GM10248 (cell line): ENCODE results near the gene THAP7.
A peak's percentile ranks its signal among the peaks of the same experiment; 100 is the strongest.

Experiments
- CTCF ChIA-PET: fragments of 300-600 bp; sonication (Branson Sonifier 250); formaldehyde crosslinking; extraction: SDS; loops from one replicate; lab custom pipeline; 2021; ENCODE audit warnings: antibody characterized with exemption; lab: Yijun Ruan, JAX
- POLR2A ChIA-PET: fragments of 350-650 bp; sonication (Branson Sonifier 250); formaldehyde crosslinking; extraction: SDS; loops from one replicate; lab custom pipeline; 2020; ENCODE audit warnings: antibody characterized with exemption; lab: Yijun Ruan, JAX
- DNase-seq: peaks from one replicate; pipeline ENCODE4 v3.0.0; 2012; ENCODE audit errors: extremely low spot score
- TF ChIP-seq, protein P1 (sequence below): IDR thresholded peaks from 2 replicates; pipeline ENCODE4 v1.5.1; 2012; ENCODE audit warnings: mild to moderate bottlenecking, low read depth; ENCODE audit errors: extremely low read depth, missing control alignments, control extremely low read depth

The THAP7 gene

DNA sequence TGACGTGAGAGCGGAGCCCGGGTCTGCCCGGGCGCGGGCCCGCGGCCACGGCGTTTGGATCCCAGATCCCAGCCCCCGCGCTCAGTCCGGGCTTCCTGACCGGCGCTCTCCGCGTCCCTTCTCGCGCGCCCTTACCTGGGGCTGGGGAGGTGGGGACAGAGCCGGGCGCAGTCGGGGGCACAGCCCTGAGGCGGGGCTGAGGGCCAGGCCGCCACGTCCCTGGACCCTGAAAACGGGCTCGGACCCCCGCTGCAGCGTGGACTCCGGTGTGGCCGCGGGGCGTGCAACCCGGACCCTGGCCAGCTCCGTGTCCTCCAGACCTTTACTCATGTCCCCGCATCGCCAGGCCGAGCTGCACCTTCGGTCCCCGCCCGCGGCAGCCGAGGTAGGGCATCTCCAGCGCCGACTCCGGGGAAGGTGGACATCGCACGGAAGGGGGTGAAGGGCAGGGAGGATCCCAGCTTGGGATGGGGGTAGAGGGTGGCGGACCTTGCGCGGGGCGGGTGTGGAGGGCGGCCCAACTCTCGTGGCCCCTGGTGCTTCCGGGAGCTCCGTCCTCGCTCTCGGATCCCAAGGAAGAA, 44.7 kb downstream of the THAP7 start:
- CTCF ChIA-PET = interaction anchor here (1.0 to 2.5 kb wide), 10 partner anchors 9 to 71 kb away, joined by 3 to 10 read pairs (median 4); partner anchors contain the start of genes AIFM3, CRKL and LZTR1
- POLR2A ChIA-PET = no interaction called here
- TF ChIP-seq, protein P1, sequence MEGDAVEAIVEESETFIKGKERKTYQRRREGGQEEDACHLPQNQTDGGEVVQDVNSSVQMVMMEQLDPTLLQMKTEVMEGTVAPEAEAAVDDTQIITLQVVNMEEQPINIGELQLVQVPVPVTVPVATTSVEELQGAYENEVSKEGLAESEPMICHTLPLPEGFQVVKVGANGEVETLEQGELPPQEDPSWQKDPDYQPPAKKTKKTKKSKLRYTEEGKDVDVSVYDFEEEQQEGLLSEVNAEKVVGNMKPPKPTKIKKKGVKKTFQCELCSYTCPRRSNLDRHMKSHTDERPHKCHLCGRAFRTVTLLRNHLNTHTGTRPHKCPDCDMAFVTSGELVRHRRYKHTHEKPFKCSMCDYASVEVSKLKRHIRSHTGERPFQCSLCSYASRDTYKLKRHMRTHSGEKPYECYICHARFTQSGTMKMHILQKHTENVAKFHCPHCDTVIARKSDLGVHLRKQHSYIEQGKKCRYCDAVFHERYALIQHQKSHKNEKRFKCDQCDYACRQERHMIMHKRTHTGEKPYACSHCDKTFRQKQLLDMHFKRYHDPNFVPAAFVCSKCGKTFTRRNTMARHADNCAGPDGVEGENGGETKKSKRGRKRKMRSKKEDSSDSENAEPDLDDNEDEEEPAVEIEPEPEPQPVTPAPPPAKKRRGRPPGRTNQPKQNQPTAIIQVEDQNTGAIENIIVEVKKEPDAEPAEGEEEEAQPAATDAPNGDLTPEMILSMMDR = no peak
- peak; percentile 48 for DNase-seq

GRCh38 chr22:20956258-20957101, 45.4 kb downstream of the THAP7 start:
- DNase-seq = no peak
- ChIA-PET CTCF (interaction anchor here (0.9 to 2.5 kb wide), 7 partner anchors 9 to 71 kb away, joined by 3 to 6 read pairs (median 4); partner anchors contain the start of genes AIFM3 and CRKL), POLR2A (no interaction called here)
- TF ChIP-seq, protein P1 = no peak

DNA sequence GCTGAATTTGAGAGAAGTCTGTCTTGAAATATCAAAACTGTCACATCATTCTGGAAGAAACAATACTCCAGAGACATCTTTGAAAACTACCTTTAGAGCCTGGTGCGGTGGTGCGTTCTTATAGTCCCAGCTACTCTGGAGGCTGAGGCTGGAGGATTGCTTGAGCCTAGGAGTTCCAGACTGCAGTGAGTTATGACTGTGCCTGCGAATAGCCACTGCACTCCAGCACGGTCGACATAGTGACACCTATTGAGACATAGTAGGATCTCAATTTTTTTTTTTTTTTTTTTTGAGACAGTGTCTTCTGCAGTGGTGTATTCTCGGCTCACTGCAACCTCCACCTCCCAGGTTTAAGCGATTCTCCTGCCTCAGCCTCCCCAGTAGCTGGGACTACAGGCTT, 46.4 kb downstream of the THAP7 start:
- DNase-seq = no peak
- TF ChIP-seq, protein P1 = no peak
- POLR2A ChIA-PET = no interaction called here
- CTCF ChIA-PET = interaction anchor here (0.7 to 1.7 kb wide), 3 partner anchors 24 to 147 kb away, joined by 3 to 4 read pairs (median 3); no protein-coding TSS in a partner anchor

DNA sequence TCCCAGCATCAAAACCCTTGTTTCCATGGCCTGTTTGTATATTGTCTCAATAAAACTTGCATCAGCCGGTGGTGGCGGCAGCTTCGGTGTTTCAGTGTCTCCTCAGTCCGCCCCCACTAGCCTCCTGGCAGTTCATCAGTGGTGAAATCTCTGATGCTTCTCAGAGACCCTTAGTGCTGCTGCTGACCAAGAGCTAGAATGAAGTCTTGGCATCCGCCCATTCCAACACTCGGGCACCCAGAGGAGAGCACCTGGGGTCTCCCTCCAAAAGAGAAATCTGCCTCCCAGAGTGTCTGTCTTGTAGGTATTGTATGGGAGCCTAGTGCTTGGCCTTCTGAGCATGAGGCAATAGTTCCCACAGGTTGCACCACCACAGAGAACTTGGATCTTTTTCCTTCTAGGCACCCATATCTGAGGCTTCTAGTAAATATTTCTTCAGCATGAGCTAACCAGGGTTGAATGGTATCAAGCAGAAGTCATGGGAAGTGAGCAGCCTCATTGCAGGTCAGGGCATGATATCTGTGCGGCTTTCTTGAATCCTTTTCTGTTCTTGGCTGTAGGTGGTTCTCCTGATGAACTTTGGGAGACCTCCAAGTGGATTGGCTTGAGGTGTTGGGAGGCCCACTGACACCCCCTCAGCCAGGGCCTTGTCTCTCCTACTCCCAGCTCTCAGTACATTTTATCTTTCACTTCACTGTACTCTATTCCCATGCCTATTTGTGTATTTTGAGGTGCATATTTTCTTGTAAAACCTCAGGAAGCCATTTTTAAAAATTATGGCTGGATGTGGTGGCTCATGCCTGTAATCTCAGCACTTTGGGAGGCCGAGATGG, 48.0 kb downstream of the THAP7 start:
- no peak for DNase-seq
- TF ChIP-seq, protein P1 = no peak
- ChIA-PET POLR2A (no interaction called here), CTCF (interaction anchor here (1.9 to 4.5 kb wide), 2 partner anchors 9 to 170 kb away, joined by 5 to 22 read pairs; no protein-coding TSS in a partner anchor)

- TF ChIP-seq, protein P1 = no peak
- ChIA-PET CTCF (interaction anchor here (1.5 to 4.5 kb wide), 4 partner anchors 9 to 170 kb away, joined by 3 to 22 read pairs (median 4); no protein-coding TSS in a partner anchor), POLR2A (no interaction called here)
- no peak for DNase-seq
Observed at GRCh38 chr22:20953342-20953608, 48.6 kb downstream of the THAP7 start.
